H1 (cell line): ENCODE measurements around the gene KCNE1. TPM values are rescaled to one million over a fixed set of nuclear protein-coding genes. Genes with fewer than 3 reads are reported as not detected.

Experiments
- BCL11A ChIP-seq, 2 experiments: IDR thresholded peaks; one replicate each; pipeline ENCODE4 v1.6.1; 2011; ENCODE audit warnings: low read depth in 2 of 2, low read length in 2 of 2, mild to moderate bottlenecking in 2 of 2
- GTF2F1 ChIP-seq: IDR thresholded peaks from 2 replicates; pipeline ENCODE4 v1.6.1; 2012; ENCODE audit warnings: low read depth, low read length, improper control_type of control experiment, borderline replicate concordance
- polyA plus RNA-seq, 7 experiments: library from polyadenylated mRNA; depleted of rRNA in 3 of 7; stranded (reverse) in 5 of 7; unstranded in 2 of 7; fragments of >200 nt in 5 of 7; fragments of 200-250 nt in 2 of 7; gene quantifications; 1 replicate in 5 of 7; 2 replicates in 1 of 7; 4 replicates in 1 of 7; pipeline versions ENCODE4 v1.2.1 to v1.2.3, GENCODE V29; 2011 to 2013; ENCODE audit warnings: missing spikeins in 2 of 7, mixed read lengths in 2 of 7
- total RNA-seq: library from RNA; stranded (reverse); fragmentation: NEBNext Ultra II Directional; extraction: Animal tissue kit (Norgen Biotek cat#: 25700); gene quantifications from 2 replicates; pipeline ENCODE4 v1.2.1, GENCODE V29; 2021
- TF ChIP-seq, protein P1 (sequence below): IDR thresholded peaks from 2 replicates; pipeline ENCODE4 v1.6.1; 2011; ENCODE audit warnings: low read length, improper control_type of control experiment
- TF ChIP-seq, protein P2 (sequence below): fragments of 300-600 bp; sonication (generic); IDR thresholded peaks from 2 replicates; pipeline ENCODE4 v1.7.1; 2012; ENCODE audit warnings: low read length, moderate library complexity, mild to moderate bottlenecking, inconsistent platforms; ENCODE audit not compliant: insufficient replicate concordance

Gene KCNE1
- total and polyA plus RNA-seq, 2 of the 8 experiments (the other 6 are each of a cell fraction or from before 2014, with no cell fraction given), result 0.08 to 0.28 TPM

- TF ChIP-seq BCL11A (IDR thresholded peaks at IDR 0.05; ENCODE audit: low read depth in 2 of 2, low read length in 2 of 2) (no peak), GTF2F1 (no peak)
- TF ChIP-seq, protein P1, sequence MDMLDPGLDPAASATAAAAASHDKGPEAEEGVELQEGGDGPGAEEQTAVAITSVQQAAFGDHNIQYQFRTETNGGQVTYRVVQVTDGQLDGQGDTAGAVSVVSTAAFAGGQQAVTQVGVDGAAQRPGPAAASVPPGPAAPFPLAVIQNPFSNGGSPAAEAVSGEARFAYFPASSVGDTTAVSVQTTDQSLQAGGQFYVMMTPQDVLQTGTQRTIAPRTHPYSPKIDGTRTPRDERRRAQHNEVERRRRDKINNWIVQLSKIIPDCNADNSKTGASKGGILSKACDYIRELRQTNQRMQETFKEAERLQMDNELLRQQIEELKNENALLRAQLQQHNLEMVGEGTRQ, result no peak
- TF ChIP-seq, protein P2, sequence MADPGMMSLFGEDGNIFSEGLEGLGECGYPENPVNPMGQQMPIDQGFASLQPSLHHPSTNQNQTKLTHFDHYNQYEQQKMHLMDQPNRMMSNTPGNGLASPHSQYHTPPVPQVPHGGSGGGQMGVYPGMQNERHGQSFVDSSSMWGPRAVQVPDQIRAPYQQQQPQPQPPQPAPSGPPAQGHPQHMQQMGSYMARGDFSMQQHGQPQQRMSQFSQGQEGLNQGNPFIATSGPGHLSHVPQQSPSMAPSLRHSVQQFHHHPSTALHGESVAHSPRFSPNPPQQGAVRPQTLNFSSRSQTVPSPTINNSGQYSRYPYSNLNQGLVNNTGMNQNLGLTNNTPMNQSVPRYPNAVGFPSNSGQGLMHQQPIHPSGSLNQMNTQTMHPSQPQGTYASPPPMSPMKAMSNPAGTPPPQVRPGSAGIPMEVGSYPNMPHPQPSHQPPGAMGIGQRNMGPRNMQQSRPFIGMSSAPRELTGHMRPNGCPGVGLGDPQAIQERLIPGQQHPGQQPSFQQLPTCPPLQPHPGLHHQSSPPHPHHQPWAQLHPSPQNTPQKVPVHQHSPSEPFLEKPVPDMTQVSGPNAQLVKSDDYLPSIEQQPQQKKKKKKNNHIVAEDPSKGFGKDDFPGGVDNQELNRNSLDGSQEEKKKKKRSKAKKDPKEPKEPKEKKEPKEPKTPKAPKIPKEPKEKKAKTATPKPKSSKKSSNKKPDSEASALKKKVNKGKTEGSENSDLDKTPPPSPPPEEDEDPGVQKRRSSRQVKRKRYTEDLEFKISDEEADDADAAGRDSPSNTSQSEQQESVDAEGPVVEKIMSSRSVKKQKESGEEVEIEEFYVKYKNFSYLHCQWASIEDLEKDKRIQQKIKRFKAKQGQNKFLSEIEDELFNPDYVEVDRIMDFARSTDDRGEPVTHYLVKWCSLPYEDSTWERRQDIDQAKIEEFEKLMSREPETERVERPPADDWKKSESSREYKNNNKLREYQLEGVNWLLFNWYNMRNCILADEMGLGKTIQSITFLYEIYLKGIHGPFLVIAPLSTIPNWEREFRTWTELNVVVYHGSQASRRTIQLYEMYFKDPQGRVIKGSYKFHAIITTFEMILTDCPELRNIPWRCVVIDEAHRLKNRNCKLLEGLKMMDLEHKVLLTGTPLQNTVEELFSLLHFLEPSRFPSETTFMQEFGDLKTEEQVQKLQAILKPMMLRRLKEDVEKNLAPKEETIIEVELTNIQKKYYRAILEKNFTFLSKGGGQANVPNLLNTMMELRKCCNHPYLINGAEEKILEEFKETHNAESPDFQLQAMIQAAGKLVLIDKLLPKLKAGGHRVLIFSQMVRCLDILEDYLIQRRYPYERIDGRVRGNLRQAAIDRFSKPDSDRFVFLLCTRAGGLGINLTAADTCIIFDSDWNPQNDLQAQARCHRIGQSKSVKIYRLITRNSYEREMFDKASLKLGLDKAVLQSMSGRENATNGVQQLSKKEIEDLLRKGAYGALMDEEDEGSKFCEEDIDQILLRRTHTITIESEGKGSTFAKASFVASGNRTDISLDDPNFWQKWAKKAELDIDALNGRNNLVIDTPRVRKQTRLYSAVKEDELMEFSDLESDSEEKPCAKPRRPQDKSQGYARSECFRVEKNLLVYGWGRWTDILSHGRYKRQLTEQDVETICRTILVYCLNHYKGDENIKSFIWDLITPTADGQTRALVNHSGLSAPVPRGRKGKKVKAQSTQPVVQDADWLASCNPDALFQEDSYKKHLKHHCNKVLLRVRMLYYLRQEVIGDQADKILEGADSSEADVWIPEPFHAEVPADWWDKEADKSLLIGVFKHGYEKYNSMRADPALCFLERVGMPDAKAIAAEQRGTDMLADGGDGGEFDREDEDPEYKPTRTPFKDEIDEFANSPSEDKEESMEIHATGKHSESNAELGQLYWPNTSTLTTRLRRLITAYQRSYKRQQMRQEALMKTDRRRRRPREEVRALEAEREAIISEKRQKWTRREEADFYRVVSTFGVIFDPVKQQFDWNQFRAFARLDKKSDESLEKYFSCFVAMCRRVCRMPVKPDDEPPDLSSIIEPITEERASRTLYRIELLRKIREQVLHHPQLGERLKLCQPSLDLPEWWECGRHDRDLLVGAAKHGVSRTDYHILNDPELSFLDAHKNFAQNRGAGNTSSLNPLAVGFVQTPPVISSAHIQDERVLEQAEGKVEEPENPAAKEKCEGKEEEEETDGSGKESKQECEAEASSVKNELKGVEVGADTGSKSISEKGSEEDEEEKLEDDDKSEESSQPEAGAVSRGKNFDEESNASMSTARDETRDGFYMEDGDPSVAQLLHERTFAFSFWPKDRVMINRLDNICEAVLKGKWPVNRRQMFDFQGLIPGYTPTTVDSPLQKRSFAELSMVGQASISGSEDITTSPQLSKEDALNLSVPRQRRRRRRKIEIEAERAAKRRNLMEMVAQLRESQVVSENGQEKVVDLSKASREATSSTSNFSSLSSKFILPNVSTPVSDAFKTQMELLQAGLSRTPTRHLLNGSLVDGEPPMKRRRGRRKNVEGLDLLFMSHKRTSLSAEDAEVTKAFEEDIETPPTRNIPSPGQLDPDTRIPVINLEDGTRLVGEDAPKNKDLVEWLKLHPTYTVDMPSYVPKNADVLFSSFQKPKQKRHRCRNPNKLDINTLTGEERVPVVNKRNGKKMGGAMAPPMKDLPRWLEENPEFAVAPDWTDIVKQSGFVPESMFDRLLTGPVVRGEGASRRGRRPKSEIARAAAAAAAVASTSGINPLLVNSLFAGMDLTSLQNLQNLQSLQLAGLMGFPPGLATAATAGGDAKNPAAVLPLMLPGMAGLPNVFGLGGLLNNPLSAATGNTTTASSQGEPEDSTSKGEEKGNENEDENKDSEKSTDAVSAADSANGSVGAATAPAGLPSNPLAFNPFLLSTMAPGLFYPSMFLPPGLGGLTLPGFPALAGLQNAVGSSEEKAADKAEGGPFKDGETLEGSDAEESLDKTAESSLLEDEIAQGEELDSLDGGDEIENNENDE, result no peak
Measured at GRCh38 chr21:34519016-34519415, 7.0 kb upstream of the KCNE1 start (continued).
